Mesothelial cell of epicardium (in vitro differentiated cells): ENCODE results near the gene GARNL3. TPM values are rescaled to one million over a fixed set of nuclear protein-coding genes. Genes with fewer than 3 reads are reported as not detected.

Experiments used
- DNase-seq, 2 experiments: peaks; one replicate each; pipeline ENCODE4 v3.0.0; 2021; ENCODE audit warnings: low spot score in 2 of 2; ENCODE audit not compliant: unreplicated experiment in 2 of 2
- H3K27ac Mint-ChIP-seq: 2 replicates; pipeline ENCODE4 v1.8.0; 2021; ENCODE audit warnings: mixed read lengths
- H3K27me3 Mint-ChIP-seq: 2 replicates; pipeline ENCODE4 v1.8.0; 2021; ENCODE audit warnings: low read depth, mixed read lengths
- H3K36me3 Mint-ChIP-seq: 2 replicates; pipeline ENCODE4 v1.8.0; 2021; ENCODE audit warnings: mixed read lengths
- H3K4me1 Mint-ChIP-seq: 2 replicates; pipeline ENCODE4 v1.8.0; 2021; ENCODE audit warnings: mixed read lengths
- H3K4me3 Mint-ChIP-seq: 2 replicates; pipeline ENCODE4 v1.8.0; 2021; ENCODE audit warnings: mild to moderate bottlenecking, moderate library complexity, mixed read lengths
- H3K9me3 Mint-ChIP-seq: 2 replicates; pipeline ENCODE4 v1.8.0; 2021; ENCODE audit warnings: mixed read lengths
- CTCF ChIP-seq: fragments of 200-600 bp; sonication (generic); IDR thresholded peaks from one replicate; pipeline ENCODE4 v1.5.0; 2021; ENCODE audit warnings: antibody characterized with exemption; ENCODE audit not compliant: unreplicated experiment
- total RNA-seq: library from RNA; stranded (reverse); gene quantifications from 3 replicates; pipeline ENCODE4 v1.2.1, GENCODE V29; 2021

The GARNL3 gene
- total RNA-seq, 1 donor from 2014 or later, result 51.5 TPM

- Mint-ChIP-seq H3K4me1 (peaks cover 36% of the 10 kb centered on the region), H3K9me3 (no peaks in the 10 kb centered on the region), H3K4me3 (no peak overlapping the region), H3K27ac (peak overlapping the region; percentile 62), H3K36me3 (peaks cover 5% of the 10 kb centered on the region), H3K27me3 (no peaks in the 10 kb centered on the region)
- no peak for DNase-seq
- no peak for TF ChIP-seq CTCF
Measured at GRCh38 chr9:127307802-127308201, 43.2 kb downstream of the GARNL3 start.

GRCh38 chr9:127308652-127309434, 44.3 kb downstream of the GARNL3 start:
- peaks cover 33% of the 10 kb centered on the region for H3K4me1 Mint-ChIP-seq
- no peak for TF ChIP-seq CTCF
- H3K27me3 Mint-ChIP-seq, result no peaks in the 10 kb centered on the region
- no peak for DNase-seq
- no peaks in the 10 kb centered on the region for H3K9me3 Mint-ChIP-seq
- H3K36me3 Mint-ChIP-seq, result peaks cover 8% of the 10 kb centered on the region
- H3K27ac Mint-ChIP-seq, result peak overlapping the region; percentile 84
- no peak overlapping the region for H3K4me3 Mint-ChIP-seq

GRCh38 chr9:127309715-127310114, 45.1 kb downstream of the GARNL3 start:
- Mint-ChIP-seq H3K4me3 (no peak overlapping the region), H3K27me3 (no peaks in the 10 kb centered on the region), H3K27ac (peak overlapping the region; percentile 41), H3K4me1 (peaks cover 30% of the 10 kb centered on the region), H3K9me3 (no peaks in the 10 kb centered on the region), H3K36me3 (peaks cover 14% of the 10 kb centered on the region)
- DNase-seq, result no peak
- no peak for TF ChIP-seq CTCF

- Mint-ChIP-seq H3K27ac (no peak overlapping the region), H3K9me3 (no peaks in the 10 kb centered on the region), H3K4me3 (no peak overlapping the region), H3K27me3 (no peaks in the 10 kb centered on the region), H3K4me1 (peaks cover 30% of the 10 kb centered on the region), H3K36me3 (peaks cover 20% of the 10 kb centered on the region)
- peak; percentile 37 for TF ChIP-seq CTCF
- no peak for DNase-seq
Measured at GRCh38 chr9:127311239-127311741, 46.7 kb downstream of the GARNL3 start.

GRCh38 chr9:127313042-127313560, 48.5 kb downstream of the GARNL3 start:
- TF ChIP-seq CTCF, result no peak
- Mint-ChIP-seq H3K4me3 (no peak overlapping the region), H3K9me3 (no peaks in the 10 kb centered on the region), H3K27ac (no peak overlapping the region), H3K4me1 (peaks cover 28% of the 10 kb centered on the region), H3K36me3 (peaks cover 32% of the 10 kb centered on the region), H3K27me3 (no peaks in the 10 kb centered on the region)
- DNase-seq, result no peak
